Effector memory CD8-positive, alpha-beta T cell (primary cell): ENCODE measurements around the gene SIRT5.
A peak's percentile ranks its signal among the peaks of the same experiment; 100 is the strongest.

Experiments used
- ATAC-seq: fragments of 150-1000 bp; cut with Tn5 transposase; replicated peaks from 2 replicates; pipeline ENCODE4 v1.10.0; 2021; ENCODE audit warnings: mild to moderate bottlenecking, moderate library complexity
- DNase-seq, 3 experiments: peaks; one replicate each; pipeline ENCODE4 v3.0.0; 2021
- H3K27ac Mint-ChIP-seq, 2 donors: one replicate each; pipeline ENCODE4 v1.8.0; 2022; ENCODE audit warnings: mild to moderate bottlenecking in 2 of 2, mixed read lengths in 2 of 2, moderate library complexity in 2 of 2
- H3K27me3 Mint-ChIP-seq, 2 donors: one replicate each; pipeline ENCODE4 v1.8.0; 2022; ENCODE audit warnings: mixed read lengths in 2 of 2
- H3K36me3 Mint-ChIP-seq: one replicate; pipeline ENCODE4 v1.8.0; 2022; ENCODE audit warnings: mild to moderate bottlenecking, moderate library complexity, mixed read lengths; ENCODE audit not compliant: insufficient read depth
- H3K4me1 Mint-ChIP-seq, 2 donors: one replicate each; pipeline ENCODE4 v1.8.0; 2022; ENCODE audit warnings: low read depth in 2 of 2, mixed read lengths in 2 of 2
- H3K4me3 Mint-ChIP-seq, 2 donors: one replicate each; pipeline ENCODE4 v1.8.0; 2022; ENCODE audit warnings: mild to moderate bottlenecking in 2 of 2, mixed read lengths in 2 of 2, moderate library complexity in 2 of 2
- H3K9me3 Mint-ChIP-seq, 2 donors: one replicate each; pipeline ENCODE4 v1.8.0; 2022; ENCODE audit warnings: mixed read lengths in 2 of 2

SIRT5 gene

GRCh38 chr6:13560651-13561044 lies 13.8 kb upstream of the SIRT5 start:
- no peak overlapping the region for H3K27ac Mint-ChIP-seq
- no peak for DNase-seq
- H3K27me3 Mint-ChIP-seq, result peaks cover 5 to 31% of the 10 kb centered on the region in 2 donors
- no peak overlapping the region for H3K4me3 Mint-ChIP-seq
- H3K4me1 Mint-ChIP-seq, result no peaks in the 10 kb centered on the region
- no peaks in the 10 kb centered on the region for H3K36me3 Mint-ChIP-seq
- no peaks in the 10 kb centered on the region for H3K9me3 Mint-ChIP-seq
- no peak for ATAC-seq

- H3K4me3 Mint-ChIP-seq, result no peak overlapping the region
- DNase-seq (no peak), ATAC-seq (no peak)
Measured at GRCh38 chr6:13561624-13562267, 12.7 kb upstream of the SIRT5 start.

GRCh38 chr6:13563009-13563408 lies 11.4 kb upstream of the SIRT5 start:
- peaks cover 18 to 54% of the 10 kb centered on the region in 2 donors for H3K27me3 Mint-ChIP-seq
- no peak overlapping the region for H3K27ac Mint-ChIP-seq
- ATAC-seq (no peak), DNase-seq (no peak)
- H3K4me1 Mint-ChIP-seq, result no peaks in the 10 kb centered on the region
- no peaks in the 10 kb centered on the region for H3K36me3 Mint-ChIP-seq
- no peaks in the 10 kb centered on the region for H3K9me3 Mint-ChIP-seq
- no peak overlapping the region for H3K4me3 Mint-ChIP-seq

More at GRCh38 chr6:13561624-13562267, 12.7 kb upstream of the SIRT5 start:
- Mint-ChIP-seq H3K36me3 (no peaks in the 10 kb centered on the region), H3K4me1 (no peaks in the 10 kb centered on the region), H3K27me3 (peaks cover 12 to 42% of the 10 kb centered on the region in 2 donors), H3K27ac (no peak overlapping the region), H3K9me3 (no peaks in the 10 kb centered on the region)

GRCh38 chr6:13565921-13566320 lies 8.5 kb upstream of the SIRT5 start:
- DNase-seq (no peak), ATAC-seq (no peak)
- H3K4me3 Mint-ChIP-seq, result no peak overlapping the region
- H3K36me3 Mint-ChIP-seq, result peaks cover 3% of the 10 kb centered on the region
- no peak overlapping the region for H3K27ac Mint-ChIP-seq
- H3K4me1 Mint-ChIP-seq, result no peaks in the 10 kb centered on the region
- peaks cover 18 to 66% of the 10 kb centered on the region in 2 donors for H3K27me3 Mint-ChIP-seq
- no peaks in the 10 kb centered on the region for H3K9me3 Mint-ChIP-seq

GRCh38 chr6:13566500-13566899 lies 7.9 kb upstream of the SIRT5 start:
- peaks cover 3% of the 10 kb centered on the region for H3K36me3 Mint-ChIP-seq
- no peak overlapping the region for H3K4me3 Mint-ChIP-seq
- ATAC-seq, result no peak
- no peaks in the 10 kb centered on the region for H3K9me3 Mint-ChIP-seq
- no peaks in the 10 kb centered on the region for H3K4me1 Mint-ChIP-seq
- DNase-seq, result no peak
- peaks cover 18 to 66% of the 10 kb centered on the region in 2 donors for H3K27me3 Mint-ChIP-seq
- H3K27ac Mint-ChIP-seq, result no peak overlapping the region

- peaks cover 10% of the 10 kb centered on the region for H3K36me3 Mint-ChIP-seq
- H3K27me3 Mint-ChIP-seq, result peaks cover 14 to 50% of the 10 kb centered on the region in 2 donors
- ATAC-seq, result no peak
- no peak for DNase-seq
- H3K27ac Mint-ChIP-seq, result no peak overlapping the region
- H3K4me1 Mint-ChIP-seq, result no peaks in the 10 kb centered on the region
- no peaks in the 10 kb centered on the region for H3K9me3 Mint-ChIP-seq
- H3K4me3 Mint-ChIP-seq, result no peak overlapping the region
Measured at GRCh38 chr6:13568970-13569369, 5.4 kb upstream of the SIRT5 start.

GRCh38 chr6:13572240-13572639 lies 2.2 kb upstream of the SIRT5 start:
- no peak for DNase-seq
- peaks cover 6 to 19% of the 10 kb centered on the region in 2 donors for H3K27me3 Mint-ChIP-seq
- no peak overlapping the region for H3K4me3 Mint-ChIP-seq
- peaks cover 25% of the 10 kb centered on the region for H3K36me3 Mint-ChIP-seq
- no peak for ATAC-seq
- H3K4me1 Mint-ChIP-seq, result peaks cover 13 to 16% of the 10 kb centered on the region in 2 donors
- H3K9me3 Mint-ChIP-seq, result no peaks in the 10 kb centered on the region
- H3K27ac Mint-ChIP-seq, result no peak overlapping the region

- DNase-seq (no peak), ATAC-seq (no peak)
- Mint-ChIP-seq H3K36me3 (peaks cover 25% of the 10 kb centered on the region), H3K27ac (peak overlapping the region; percentile 88 to 96), H3K9me3 (no peaks in the 10 kb centered on the region), H3K4me3 (peak overlapping the region; percentile 84 to 92), H3K4me1 (peaks cover 13 to 16% of the 10 kb centered on the region in 2 donors), H3K27me3 (peaks cover 0 to 12% of the 10 kb centered on the region in 2 donors)
Measured at GRCh38 chr6:13572951-13573654, 1.3 kb upstream of the SIRT5 start.

GRCh38 chr6:13573669-13574110 lies 711 bp upstream of the SIRT5 start:
- ATAC-seq, result no peak
- Mint-ChIP-seq H3K9me3 (no peaks in the 10 kb centered on the region), H3K27ac (peak overlapping the region; percentile 88 to 96), H3K4me3 (peak overlapping the region; percentile 84 to 92), H3K27me3 (peaks cover 0 to 6% of the 10 kb centered on the region in 2 donors), H3K36me3 (peaks cover 25% of the 10 kb centered on the region), H3K4me1 (peaks cover 13 to 16% of the 10 kb centered on the region in 2 donors)
- peak in 1 of 3 experiments; percentile 5 for DNase-seq

- Mint-ChIP-seq H3K4me3 (peak overlapping the region; percentile 84 to 92), H3K36me3 (peaks cover 22% of the 10 kb centered on the region), H3K9me3 (no peaks in the 10 kb centered on the region), H3K4me1 (peaks cover 13 to 16% of the 10 kb centered on the region in 2 donors), H3K27ac (peak overlapping the region; percentile 88 to 96), H3K27me3 (peaks cover 0 to 2% of the 10 kb centered on the region in 2 donors)
- DNase-seq, result peak; percentile 90 to 92 (median 90)
- peak; percentile 81 for ATAC-seq
Measured at GRCh38 chr6:13574149-13574570, 241 bp upstream of the SIRT5 start.

GRCh38 chr6:13575377-13575775 lies 975 bp downstream of the SIRT5 start:
- Mint-ChIP-seq H3K9me3 (no peaks in the 10 kb centered on the region), H3K4me1 (peaks cover 13 to 17% of the 10 kb centered on the region in 2 donors), H3K27me3 (no peaks in the 10 kb centered on the region), H3K27ac (peak overlapping the region; percentile 88 to 96), H3K36me3 (peaks cover 22% of the 10 kb centered on the region), H3K4me3 (peak overlapping the region; percentile 84 to 92)
- no peak for DNase-seq
- ATAC-seq, result no peak

- Mint-ChIP-seq H3K9me3 (no peaks in the 10 kb centered on the region), H3K27ac (peak overlapping the region; percentile 9 to 96), H3K4me1 (peaks cover 13 to 20% of the 10 kb centered on the region in 2 donors), H3K36me3 (peaks cover 25% of the 10 kb centered on the region), H3K27me3 (no peaks in the 10 kb centered on the region), H3K4me3 (peak overlapping the region; percentile 44 to 92)
- ATAC-seq (no peak), DNase-seq (no peak)
Measured at GRCh38 chr6:13576017-13576416, 1.6 kb downstream of the SIRT5 start.

- ATAC-seq, result no peak
- peaks cover 23% of the 10 kb centered on the region for H3K36me3 Mint-ChIP-seq
- H3K27ac Mint-ChIP-seq, result no peak overlapping the region
- H3K9me3 Mint-ChIP-seq, result no peaks in the 10 kb centered on the region
- H3K4me3 Mint-ChIP-seq, result no peak overlapping the region
- H3K27me3 Mint-ChIP-seq, result no peaks in the 10 kb centered on the region
- peaks cover 13 to 20% of the 10 kb centered on the region in 2 donors for H3K4me1 Mint-ChIP-seq
- no peak for DNase-seq
Measured at GRCh38 chr6:13577926-13578325, 3.5 kb downstream of the SIRT5 start.

GRCh38 chr6:13579911-13580310 lies 5.5 kb downstream of the SIRT5 start:
- H3K9me3 Mint-ChIP-seq, result no peaks in the 10 kb centered on the region
- no peak overlapping the region for H3K27ac Mint-ChIP-seq
- H3K4me3 Mint-ChIP-seq, result no peak overlapping the region
- DNase-seq (no peak), ATAC-seq (no peak)
- no peaks in the 10 kb centered on the region for H3K27me3 Mint-ChIP-seq
- H3K4me1 Mint-ChIP-seq, result peaks cover 9 to 17% of the 10 kb centered on the region in 2 donors
- peaks cover 19% of the 10 kb centered on the region for H3K36me3 Mint-ChIP-seq
